GM21447 (cell line): ENCODE results near the gene PCDHGA12.
"Not testable (repeated sequence)": the region's sequence is repeated elsewhere in the genome, so short reads cannot be mapped to it uniquely, and the experiment has no call there.

Source experiments
- ATAC-seq: cut with Tn5 transposase; IDR thresholded peaks from one replicate; pipeline ENCODE4 v1.9.1; 2021; ENCODE audit not compliant: unreplicated experiment

PCDHGA12 gene

DNA sequence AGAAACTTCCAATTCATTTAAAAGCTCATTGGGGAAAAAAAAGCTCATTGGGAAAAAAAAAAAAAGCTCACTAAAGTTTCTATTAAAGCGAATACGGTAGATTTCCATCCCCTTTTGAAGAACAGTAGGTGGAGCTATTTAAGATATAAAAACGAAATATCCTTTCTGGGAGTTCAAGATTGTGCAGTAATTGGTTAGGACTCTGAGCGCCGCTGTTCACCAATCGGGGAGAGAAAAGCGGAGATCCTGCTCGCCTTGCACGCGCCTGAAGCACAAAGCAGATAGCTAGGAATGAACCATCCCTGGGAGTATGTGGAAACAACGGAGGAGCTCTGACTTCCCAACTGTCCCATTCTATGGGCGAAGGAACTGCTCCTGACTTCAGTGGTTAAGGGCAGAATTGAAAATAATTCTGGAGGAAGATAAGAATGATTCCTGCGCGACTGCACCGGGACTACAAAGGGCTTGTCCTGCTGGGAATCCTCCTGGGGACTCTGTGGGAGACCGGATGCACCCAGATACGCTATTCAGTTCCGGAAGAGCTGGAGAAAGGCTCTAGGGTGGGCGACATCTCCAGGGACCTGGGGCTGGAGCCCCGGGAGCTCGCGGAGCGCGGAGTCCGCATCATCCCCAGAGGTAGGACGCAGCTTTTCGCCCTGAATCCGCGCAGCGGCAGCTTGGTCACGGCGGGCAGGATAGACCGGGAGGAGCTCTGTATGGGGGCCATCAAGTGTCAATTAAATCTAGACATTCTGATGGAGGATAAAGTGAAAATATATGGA is at the start of gene PCDHGA12:
Gene PCDHGA12 (plus strand): TSS at position 176 of the 782 bp plus-strand sequence. CDS start 253 bp downstream, at position 429.
- ATAC-seq, result peak; percentile 90

DNA sequence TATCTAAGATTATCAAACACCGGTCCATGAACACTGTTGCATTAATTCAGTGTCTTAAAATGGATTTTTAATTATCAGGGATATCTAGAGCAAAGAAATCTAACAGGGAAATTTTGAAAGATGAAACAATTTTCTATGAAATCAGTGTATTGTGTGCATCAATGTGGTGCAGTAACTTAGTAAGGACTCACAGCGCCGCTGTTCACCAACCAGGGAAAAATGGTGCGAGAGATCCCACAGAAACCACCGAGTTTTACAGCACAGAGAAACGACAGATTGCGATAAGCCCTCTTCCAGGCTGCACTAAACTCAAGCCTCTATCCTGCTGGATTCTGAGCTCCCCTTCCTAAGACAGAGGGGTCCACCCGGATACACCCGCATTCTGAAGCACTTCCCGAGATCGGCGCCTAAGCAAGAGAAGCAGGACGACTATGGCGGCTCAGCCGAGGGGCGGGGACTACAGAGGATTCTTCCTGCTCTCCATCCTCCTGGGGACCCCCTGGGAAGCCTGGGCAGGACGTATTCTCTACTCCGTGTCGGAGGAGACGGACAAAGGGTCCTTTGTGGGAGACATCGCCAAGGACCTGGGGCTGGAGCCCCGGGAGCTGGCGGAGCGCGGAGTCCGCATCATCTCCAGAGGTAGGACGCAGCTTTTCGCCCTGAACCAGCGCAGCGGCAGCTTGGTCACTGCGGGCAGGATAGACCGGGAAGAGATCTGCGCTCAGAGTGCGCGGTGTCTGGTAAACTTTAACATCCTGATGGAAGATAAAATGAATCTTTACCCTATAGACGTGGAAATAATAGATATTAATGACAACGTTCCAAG is 47.6 kb upstream of the PCDHGA12 start, which contains the start of gene PCDHGA7:
Gene PCDHGA7 (plus strand): TSS at position 274 of the 826 bp plus-strand sequence. CDS start 158 bp downstream, at position 432.
- no peak for ATAC-seq

DNA sequence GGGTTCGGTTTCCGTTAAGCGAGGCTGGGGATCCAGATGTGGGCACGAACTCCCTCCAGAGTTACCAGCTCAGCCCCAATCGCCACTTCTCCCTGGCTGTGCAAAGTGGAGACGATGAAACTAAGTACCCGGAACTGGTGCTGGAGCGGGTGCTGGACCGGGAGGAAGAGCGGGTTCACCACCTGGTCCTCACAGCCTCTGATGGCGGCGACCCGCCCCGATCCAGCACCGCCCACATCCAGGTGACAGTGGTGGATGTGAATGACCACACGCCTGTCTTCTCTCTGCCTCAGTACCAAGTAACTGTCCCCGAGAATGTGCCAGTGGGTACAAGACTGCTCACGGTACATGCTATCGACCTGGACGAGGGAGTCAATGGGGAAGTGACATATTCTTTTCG is 47.0 kb upstream of the PCDHGA12 start:
- no peak for ATAC-seq

DNA sequence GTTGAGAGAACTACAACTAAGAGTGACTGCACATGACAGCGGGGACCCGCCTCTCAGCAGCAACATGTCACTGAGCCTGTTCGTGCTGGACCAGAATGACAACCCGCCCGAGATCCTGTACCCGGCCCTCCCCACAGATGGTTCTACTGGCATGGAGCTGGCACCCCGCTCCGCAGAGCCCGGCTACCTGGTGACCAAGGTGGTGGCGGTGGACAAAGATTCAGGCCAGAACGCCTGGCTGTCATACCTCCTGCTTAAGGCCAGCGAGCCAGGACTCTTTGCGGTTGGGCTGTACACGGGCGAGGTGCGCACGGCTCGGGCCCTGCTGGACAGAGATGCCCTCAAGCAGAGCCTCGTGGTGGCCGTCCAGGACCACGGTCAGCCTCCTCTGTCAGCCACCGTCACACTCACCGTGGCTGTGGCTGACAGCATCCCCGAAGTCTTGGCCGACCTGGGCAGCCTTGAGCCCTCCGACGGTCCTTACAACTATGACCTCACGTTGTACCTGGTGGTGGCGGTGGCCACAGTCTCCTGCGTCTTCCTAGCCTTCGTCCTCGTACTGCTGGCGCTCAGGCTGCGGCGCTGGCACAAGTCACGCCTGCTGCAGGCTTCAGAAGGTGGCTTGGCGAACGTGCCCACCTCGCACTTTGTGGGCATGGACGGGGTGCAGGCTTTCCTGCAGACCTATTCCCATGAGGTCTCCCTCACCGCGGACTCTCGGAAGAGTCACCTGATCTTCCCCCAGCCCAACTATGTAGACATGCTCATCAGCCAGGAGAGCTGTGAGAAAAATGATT is 45.6 kb upstream of the PCDHGA12 start:
- ATAC-seq, result no peak

DNA sequence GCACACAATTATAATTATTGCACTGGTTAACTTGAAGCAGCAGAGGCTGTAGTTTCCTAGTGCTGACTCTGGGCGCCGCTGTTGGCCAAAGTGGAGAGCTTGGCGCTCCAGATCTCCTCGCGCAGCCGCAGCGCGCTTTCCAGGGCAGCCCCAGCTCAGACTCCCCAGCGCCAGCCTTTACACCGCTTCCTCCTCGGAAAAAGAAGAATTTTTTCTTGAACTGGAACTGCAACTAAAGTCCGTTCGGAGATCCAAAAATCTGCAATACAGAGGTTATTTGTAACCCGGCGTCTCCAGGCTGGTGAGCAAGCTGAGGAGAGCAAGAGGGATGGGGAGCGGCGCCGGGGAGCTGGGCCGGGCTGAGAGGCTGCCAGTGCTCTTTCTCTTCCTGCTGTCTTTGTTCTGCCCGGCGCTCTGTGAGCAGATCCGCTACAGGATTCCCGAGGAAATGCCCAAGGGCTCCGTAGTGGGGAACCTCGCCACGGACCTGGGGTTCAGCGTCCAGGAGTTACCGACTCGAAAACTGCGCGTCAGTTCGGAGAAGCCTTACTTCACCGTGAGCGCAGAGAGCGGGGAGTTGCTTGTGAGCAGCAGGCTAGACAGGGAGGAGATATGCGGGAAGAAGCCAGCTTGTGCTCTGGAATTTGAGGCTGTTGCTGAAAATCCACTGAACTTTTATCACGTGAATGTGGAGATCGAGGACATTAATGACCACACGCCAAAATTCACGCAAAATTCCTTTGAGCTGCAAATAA is 42.6 kb upstream of the PCDHGA12 start, which contains the start of gene PCDHGB4:
Gene PCDHGB4 (plus strand): TSS at position 142 of the 755 bp plus-strand sequence. CDS start 187 bp downstream, at position 329.
- ATAC-seq, result not testable (repeated sequence)

DNA sequence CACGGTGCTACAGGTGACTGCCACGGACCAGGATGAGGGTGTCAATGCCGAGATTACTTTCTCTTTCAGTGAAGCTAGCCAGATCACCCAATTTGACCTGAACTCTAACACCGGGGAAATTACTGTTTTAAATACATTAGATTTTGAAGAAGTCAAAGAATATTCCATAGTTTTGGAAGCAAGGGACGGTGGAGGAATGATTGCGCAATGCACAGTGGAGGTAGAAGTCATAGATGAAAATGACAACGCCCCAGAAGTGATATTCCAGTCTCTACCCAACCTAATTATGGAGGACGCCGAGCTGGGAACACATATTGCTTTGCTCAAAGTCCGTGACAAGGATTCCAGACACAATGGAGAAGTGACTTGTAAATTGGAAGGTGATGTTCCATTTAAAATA is 41.6 kb upstream of the PCDHGA12 start:
- ATAC-seq, result no peak

DNA sequence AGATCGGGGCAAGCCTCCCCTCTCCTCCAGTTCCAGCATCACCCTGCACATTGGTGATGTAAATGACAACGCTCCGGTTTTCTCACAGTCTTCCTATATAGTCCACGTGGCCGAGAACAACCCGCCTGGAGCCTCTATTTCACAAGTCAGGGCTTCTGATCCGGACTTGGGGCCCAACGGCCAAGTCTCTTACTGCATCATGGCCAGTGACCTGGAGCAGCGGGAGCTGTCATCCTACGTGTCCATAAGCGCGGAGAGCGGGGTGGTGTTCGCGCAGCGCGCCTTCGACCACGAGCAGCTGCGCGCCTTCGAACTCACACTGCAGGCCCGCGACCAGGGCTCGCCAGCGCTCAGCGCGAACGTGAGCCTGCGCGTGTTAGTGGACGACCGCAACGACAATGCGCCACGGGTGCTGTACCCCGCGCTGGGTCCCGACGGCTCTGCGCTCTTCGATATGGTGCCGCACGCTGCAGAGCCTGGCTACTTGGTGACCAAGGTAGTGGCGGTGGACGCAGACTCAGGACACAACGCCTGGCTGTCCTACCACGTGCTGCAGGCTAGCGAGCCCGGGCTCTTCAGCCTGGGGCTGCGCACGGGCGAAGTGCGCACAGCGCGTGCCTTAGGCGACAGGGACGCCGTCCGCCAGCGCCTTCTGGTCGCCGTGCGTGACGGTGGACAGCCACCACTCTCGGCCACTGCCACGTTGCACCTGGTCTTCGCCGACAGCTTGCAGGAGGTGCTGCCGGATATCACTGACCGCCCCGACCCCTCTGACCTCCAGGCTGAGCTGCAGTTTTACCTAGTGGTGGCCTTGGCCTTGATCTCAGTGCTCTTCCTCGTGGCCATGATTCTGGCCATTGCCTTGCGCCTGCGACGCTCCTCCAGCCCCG is 40.9 kb upstream of the PCDHGA12 start:
- no peak for ATAC-seq

DNA sequence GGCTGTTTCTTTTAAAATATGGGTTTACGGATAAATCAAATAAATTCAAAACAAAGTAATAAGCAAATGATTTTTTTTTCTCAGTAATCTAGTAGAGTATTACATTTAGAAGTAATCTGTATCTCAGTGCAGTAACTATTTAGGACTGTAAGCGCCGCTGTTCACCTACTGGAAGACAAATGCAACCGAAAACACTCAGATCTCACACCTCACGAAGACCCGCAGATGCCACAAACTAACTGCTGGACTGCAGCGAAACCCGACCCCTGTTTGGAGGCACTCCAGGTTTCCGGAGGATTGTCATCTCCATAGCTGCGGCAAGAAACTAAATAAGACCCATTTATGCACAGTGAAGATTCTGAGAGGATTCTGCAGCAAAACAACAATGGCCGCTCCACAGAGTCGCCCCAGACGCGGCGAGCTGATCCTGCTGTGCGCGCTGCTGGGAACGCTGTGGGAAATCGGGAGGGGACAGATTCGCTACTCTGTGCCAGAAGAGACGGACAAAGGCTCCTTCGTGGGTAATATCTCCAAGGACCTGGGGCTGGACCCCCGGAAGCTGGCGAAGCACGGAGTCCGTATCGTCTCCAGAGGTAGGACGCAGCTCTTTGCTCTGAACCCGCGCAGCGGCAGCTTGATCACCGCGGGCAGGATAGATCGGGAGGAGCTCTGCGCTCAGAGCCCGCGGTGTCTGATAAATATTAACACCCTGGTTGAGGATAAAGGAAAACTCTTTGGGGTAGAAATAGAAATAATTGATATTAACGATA is 37.7 kb upstream of the PCDHGA12 start, which contains the start of gene PCDHGA8:
Gene PCDHGA8 (plus strand): TSS at position 205 of the 770 bp plus-strand sequence. CDS start 181 bp downstream, at position 386.
- no peak for ATAC-seq

DNA sequence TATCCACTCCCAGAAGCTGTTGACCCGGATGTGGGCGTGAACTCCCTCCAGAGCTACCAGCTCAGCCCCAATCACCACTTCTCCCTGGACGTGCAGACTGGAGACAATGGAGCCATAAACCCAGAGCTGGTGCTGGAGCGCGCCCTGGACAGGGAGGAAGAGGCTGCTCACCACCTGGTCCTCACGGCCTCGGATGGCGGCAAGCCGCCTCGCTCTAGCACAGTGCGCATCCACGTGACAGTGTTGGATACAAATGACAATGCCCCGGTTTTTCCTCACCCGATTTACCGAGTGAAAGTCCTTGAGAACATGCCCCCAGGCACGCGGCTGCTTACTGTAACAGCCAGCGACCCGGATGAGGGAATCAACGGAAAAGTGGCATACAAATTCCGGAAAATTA is 37.0 kb upstream of the PCDHGA12 start:
- ATAC-seq, result no peak

DNA sequence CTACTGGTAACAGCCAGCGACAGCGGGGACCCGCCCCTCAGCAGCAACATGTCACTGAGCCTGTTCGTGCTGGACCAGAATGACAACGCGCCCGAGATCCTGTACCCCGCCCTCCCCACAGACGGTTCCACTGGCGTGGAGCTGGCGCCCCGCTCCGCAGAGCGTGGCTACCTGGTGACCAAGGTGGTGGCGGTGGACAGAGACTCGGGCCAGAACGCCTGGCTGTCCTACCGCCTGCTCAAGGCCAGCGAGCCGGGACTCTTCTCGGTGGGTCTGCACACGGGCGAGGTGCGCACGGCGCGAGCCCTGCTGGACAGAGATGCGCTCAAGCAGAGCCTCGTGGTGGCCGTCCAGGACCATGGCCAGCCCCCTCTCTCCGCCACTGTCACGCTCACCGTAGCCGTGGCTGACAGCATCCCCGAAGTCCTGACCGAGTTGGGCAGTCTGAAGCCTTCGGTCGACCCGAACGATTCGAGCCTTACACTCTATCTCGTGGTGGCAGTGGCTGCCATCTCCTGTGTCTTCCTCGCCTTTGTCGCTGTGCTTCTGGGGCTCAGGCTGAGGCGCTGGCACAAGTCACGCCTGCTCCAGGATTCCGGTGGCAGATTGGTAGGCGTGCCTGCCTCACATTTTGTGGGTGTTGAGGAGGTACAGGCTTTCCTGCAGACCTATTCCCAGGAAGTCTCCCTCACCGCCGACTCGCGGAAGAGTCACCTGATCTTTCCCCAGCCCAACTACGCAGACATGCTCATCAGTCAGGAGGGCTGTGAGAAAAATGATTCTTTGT is 35.7 kb upstream of the PCDHGA12 start:
- not testable (repeated sequence) for ATAC-seq

DNA sequence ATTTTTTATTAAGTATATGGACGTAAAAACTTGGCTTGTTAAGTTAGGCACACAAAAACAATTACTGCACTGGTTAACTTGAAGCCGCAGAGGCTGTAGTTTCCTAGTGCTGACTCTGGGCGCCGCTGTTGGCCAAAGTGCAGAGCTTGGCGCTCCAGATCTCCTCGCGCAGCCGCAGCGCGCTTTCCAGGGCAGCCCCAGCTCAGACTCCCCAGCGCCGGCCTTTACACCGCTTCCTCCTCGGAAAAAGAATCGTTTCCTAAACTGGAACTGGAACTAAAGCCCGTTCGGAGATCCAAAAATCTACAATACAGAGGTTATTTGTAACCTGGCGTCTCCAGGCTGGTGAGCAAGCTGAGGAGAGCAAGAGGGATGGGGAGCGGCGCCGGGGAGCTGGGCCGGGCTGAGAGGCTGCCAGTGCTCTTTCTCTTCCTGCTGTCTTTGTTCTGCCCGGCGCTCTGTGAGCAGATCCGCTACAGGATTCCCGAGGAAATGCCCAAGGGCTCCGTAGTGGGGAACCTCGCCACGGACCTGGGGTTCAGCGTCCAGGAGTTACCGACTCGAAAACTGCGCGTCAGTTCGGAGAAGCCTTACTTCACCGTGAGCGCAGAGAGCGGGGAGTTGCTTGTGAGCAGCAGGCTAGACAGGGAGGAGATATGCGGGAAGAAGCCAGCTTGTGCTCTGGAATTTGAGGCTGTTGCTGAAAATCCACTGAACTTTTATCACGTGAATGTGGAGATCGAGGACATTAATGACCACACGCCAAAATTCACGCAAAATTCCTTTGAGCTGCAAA is 32.4 kb upstream of the PCDHGA12 start, which contains the start of gene PCDHGB5:
Gene PCDHGB5 (plus strand): TSS at position 192 of the 796 bp plus-strand sequence. CDS start 181 bp downstream, at position 373.
- peak; percentile 73 for ATAC-seq

DNA sequence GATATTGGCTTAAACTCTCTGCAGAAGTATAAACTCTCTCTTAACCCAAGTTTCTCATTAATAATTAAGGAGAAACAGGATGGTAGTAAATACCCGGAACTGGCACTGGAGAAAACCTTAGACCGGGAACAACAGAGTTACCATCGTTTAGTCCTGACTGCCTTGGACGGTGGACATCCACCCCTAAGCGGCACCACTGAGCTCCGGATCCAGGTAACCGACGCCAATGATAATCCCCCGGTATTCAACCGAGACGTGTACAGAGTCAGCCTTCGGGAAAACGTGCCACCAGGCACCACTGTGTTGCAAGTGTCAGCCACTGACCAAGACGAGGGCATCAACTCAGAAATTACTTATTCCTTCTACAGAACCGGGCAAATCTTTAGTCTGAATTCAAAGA is 31.7 kb upstream of the PCDHGA12 start:
- no peak for ATAC-seq

DNA sequence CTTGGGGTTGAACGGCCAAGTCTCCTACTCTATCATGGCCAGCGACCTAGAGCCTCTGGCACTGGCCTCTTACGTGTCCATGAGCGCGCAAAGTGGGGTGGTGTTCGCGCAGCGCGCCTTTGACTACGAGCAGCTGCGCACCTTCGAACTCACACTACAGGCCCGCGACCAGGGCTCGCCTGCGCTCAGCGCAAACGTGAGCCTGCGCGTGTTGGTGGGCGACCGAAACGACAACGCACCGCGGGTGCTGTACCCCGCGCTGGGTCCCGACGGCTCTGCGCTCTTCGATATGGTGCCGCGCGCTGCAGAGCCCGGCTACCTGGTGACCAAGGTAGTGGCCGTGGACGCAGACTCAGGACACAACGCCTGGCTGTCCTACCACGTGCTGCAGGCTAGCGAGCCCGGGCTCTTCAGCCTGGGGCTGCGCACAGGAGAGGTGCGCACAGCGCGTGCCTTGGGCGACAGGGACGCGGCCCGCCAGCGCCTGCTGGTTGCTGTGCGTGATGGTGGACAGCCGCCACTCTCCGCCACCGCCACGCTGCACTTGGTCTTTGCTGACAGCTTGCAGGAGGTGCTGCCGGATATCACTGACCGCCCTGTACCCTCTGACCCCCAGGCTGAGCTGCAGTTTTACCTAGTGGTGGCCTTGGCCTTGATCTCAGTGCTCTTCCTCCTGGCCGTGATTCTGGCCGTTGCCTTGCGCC is 30.6 kb upstream of the PCDHGA12 start:
- ATAC-seq, result no peak

DNA sequence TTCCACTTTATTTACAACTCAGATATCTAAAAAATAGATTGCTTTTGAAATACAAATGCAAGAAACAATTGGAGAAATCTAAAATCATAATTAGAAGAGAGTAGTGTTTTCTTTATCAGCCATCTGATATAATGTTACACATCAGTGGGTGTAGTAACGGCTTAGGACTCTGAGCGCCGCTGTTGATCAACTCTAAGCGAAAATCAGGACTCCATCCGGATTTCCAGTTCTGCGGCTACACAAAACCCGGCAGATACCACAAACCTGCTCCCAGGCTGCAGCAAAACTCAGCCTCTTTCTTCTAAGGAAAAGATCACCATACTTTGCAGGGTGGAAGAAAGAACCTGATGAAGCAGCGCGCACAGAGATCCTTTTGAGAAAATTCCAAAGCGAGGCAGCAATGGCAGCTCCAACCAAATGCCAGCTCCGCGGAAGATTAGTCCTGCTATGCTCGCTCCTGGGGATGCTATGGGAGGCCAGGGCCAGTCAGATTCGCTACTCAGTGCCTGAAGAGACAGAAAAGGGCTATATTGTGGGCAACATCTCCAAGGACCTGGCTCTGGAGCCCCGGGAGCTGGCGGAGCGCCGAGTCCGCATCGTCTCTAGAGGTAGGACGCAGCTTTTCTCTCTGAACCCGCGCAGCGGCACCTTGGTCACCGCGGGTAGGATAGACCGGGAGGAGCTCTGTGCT is 27.6 kb upstream of the PCDHGA12 start, which contains the start of gene PCDHGA9:
Gene PCDHGA9 (plus strand): TSS at position 226 of the 691 bp plus-strand sequence. CDS start 175 bp downstream, at position 401.
- no peak for ATAC-seq

DNA sequence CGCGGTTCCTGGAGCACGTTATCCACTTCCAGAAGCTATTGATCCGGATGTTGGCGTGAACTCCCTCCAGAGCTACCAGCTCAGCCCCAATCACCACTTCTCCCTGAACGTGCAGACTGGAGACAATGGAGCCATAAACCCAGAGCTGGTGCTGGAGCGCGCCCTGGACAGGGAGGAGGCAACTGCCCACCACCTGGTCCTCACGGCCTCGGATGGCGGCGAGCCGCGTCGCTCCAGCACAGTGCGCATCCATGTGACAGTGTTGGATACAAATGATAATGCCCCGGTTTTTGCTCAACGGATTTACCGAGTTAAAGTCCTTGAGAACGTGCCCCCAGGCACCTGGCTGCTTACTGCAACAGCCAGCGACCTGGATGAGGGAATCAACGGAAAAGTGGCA is 26.9 kb upstream of the PCDHGA12 start:
- no peak for ATAC-seq
